A549 (cell line): Measurements from ENCODE around the gene APRT. TPM values are rescaled to one million over a fixed set of nuclear protein-coding genes. Genes with fewer than 3 reads are reported as not detected.

Experiments used
- ATAC-seq, 2 experiments: fragments of 200-7000 bp in 1 of 2; fragments of >200 bp in 1 of 2; cut with Nextera tagmentation in 1 of 2; cut with Tn5 transposase in 1 of 2; 3 replicates each; pipeline versions ENCODE4 v1.8.0 to v1.9.1; 2018 to 2020; ENCODE audit warnings: mild to moderate bottlenecking in 1 of 2, moderate library complexity in 1 of 2
- CTCF ChIA-PET: fragments of 300-600 bp; sonication (Branson Sonifier 250); formaldehyde crosslinking; extraction: SDS; loops from one replicate; lab custom pipeline; 2021; ENCODE audit warnings: antibody characterized with exemption, inconsistent platforms; lab: Yijun Ruan, JAX
- POLR2A ChIA-PET: fragments of 350-600 bp; formaldehyde crosslinking; extraction: SDS; loops from one replicate; lab custom pipeline; 2021; ENCODE audit warnings: antibody characterized with exemption, inconsistent platforms; lab: Yijun Ruan, JAX
- DNase-seq, 2 experiments: peaks; one replicate each; pipeline versions ENCODE4 v3.0.0 to v3.0.0-alpha.2; 2011 to 2016; ENCODE audit warnings: low read depth in 1 of 2, low spot score in 1 of 2
- FAIRE-seq: peaks from 2 replicates; lab custom pipeline; 2011; peaks lifted over from hg19 to GRCh38; lab: Jason Lieb, UNC
- H3K27ac ChIP-seq, 2 experiments: fragments of >200 bp; sonication (Bioruptor Twin); formaldehyde crosslinking; 3 replicates each; pipeline ENCODE4 v1.5.1; 2016 to 2017
- H3K4me1 ChIP-seq: fragments of >200 bp; sonication (Bioruptor Twin); formaldehyde crosslinking; 3 replicates; pipeline ENCODE4 v1.6.1; 2016
- H3K4me2 ChIP-seq: fragments of >200 bp; sonication (Bioruptor Twin); formaldehyde crosslinking; 3 replicates; pipeline ENCODE4 v1.6.1; 2016
- H3K4me3 ChIP-seq: fragments of >200 bp; sonication (Bioruptor Twin); formaldehyde crosslinking; 3 replicates; pipeline ENCODE4 v1.5.1; 2016
- H3K9me3 ChIP-seq: fragments of >200 bp; sonication (Bioruptor Twin); formaldehyde crosslinking; 3 replicates; pipeline ENCODE4 v1.6.1; 2016
- BHLHE40 ChIP-seq: IDR thresholded peaks from 2 replicates; pipeline ENCODE4 v1.6.1; 2012; ENCODE audit warnings: low read depth, low read length, inconsistent platforms
- CBX2 ChIP-seq: fragments of 200-600 bp; sonication (generic); IDR thresholded peaks from 2 replicates; pipeline ENCODE4 v1.6.1; 2016; ENCODE audit warnings: low read depth, mild to moderate bottlenecking, borderline replicate concordance
- ESRRA ChIP-seq: fragments of 150-350 bp; IDR thresholded peaks from 2 replicates; pipeline ENCODE4 v1.6.1; 2014; ENCODE audit warnings: mild to moderate bottlenecking, low read length, borderline replicate concordance
- JUNB ChIP-seq: fragments of >200 bp; sonication (Bioruptor Twin); formaldehyde crosslinking; IDR thresholded peaks from 2 replicates; pipeline ENCODE4 v1.6.1; 2016
- KDM1A ChIP-seq: fragments of 200-600 bp; sonication (generic); IDR thresholded peaks from 2 replicates; pipeline ENCODE4 v1.6.1; 2016; ENCODE audit warnings: low read depth, mild to moderate bottlenecking
- MAFK ChIP-seq: fragments of 450-650 bp; IDR thresholded peaks from 2 replicates; pipeline ENCODE4 v1.6.1; 2014; ENCODE audit not compliant: partially characterized antibody
- NR3C1 ChIP-seq: fragments of >200 bp; sonication (Bioruptor Twin); formaldehyde crosslinking; IDR thresholded peaks from 3 replicates; pipeline ENCODE4 v1.6.1; 2017
- PHF8 ChIP-seq: fragments of 200-600 bp; sonication (generic); IDR thresholded peaks from 2 replicates; pipeline ENCODE4 v1.6.1; 2016; ENCODE audit warnings: low read depth, mild to moderate bottlenecking, antibody characterized with exemption, moderate library complexity, borderline replicate concordance
- POLR2AphosphoS2 ChIP-seq: conservative IDR thresholded peaks from 2 replicates; pipeline ENCODE4 v1.6.1; 2012; ENCODE audit warnings: low read length, improper control_type of control experiment, inconsistent platforms
- RAD21 ChIP-seq, 2 experiments: fragments of >200 bp in 1 of 2; sonication (Bioruptor Twin) in 1 of 2; formaldehyde crosslinking in 1 of 2; IDR thresholded peaks in 1 of 2; conservative IDR thresholded peaks in 1 of 2; 2 replicates in 1 of 2; 3 replicates in 1 of 2; pipeline ENCODE4 v1.6.1; 2012 to 2018; ENCODE audit warnings: inconsistent platforms in 1 of 2
- RARB ChIP-seq: fragments of 250-450 bp; sonication (Bioruptor Pico); IDR thresholded peaks from 2 replicates; pipeline ENCODE4 v1.8.0; 2021; ENCODE audit warnings: mild to moderate bottlenecking, moderate library complexity
- RCOR1 ChIP-seq: fragments of 150-350 bp; IDR thresholded peaks from 2 replicates; pipeline ENCODE4 v1.6.1; 2014; ENCODE audit warnings: antibody characterized with exemption, low read length, low read depth
- RFX5 ChIP-seq: fragments of 450-650 bp; IDR thresholded peaks from 2 replicates; pipeline ENCODE4 v1.7.1; 2014; ENCODE audit warnings: antibody characterized with exemption, mild to moderate bottlenecking, moderate library complexity
- SMC3 ChIP-seq: fragments of >200 bp; sonication (Bioruptor Twin); formaldehyde crosslinking; IDR thresholded peaks from 3 replicates; pipeline ENCODE4 v1.6.1; 2018; ENCODE audit warnings: inconsistent platforms
- SREBF2 ChIP-seq: fragments of 450-650 bp; IDR thresholded peaks from 2 replicates; pipeline ENCODE4 v1.6.1; 2014; ENCODE audit warnings: mild to moderate bottlenecking, moderate library complexity
- TFCP2L1 ChIP-seq: fragments of 250-450 bp; sonication (Bioruptor Pico); IDR thresholded peaks from 2 replicates; pipeline ENCODE4 v1.5.0; 2021; ENCODE audit warnings: mild to moderate bottlenecking
- TP53 ChIP-seq: fragments of 250-450 bp; sonication (Bioruptor Pico); IDR thresholded peaks from 2 replicates; pipeline ENCODE4 v1.5.0; 2021; ENCODE audit warnings: mild to moderate bottlenecking, moderate library complexity
- USF2 ChIP-seq: fragments of 450-650 bp; IDR thresholded peaks from 2 replicates; pipeline ENCODE4 v1.6.1; 2014; ENCODE audit warnings: antibody characterized with exemption
- ZFP36 ChIP-seq: fragments of 450-650 bp; IDR thresholded peaks from 2 replicates; pipeline ENCODE4 v1.6.1; 2014; ENCODE audit warnings: borderline replicate concordance; ENCODE audit not compliant: partially characterized antibody
- WGBS: methylation state at CpG from one replicate; pipeline ENCODE4 v1.1.6; 2017; ENCODE audit errors: missing lambda C conversion rate; 5-methylcytosine and 5-hydroxymethylcytosine counted together
- polyA plus RNA-seq, 4 experiments: library from polyadenylated mRNA; depleted of rRNA in 3 of 4; stranded (reverse); fragments of >200 nt; fragmentation: RNase III in 1 of 4; extraction: RNeasy Plus Mini Kit Qiagen cat#74134 plus additional on column Dnase treatment in 1 of 4; gene quantifications; 2 replicates in 3 of 4; 3 replicates in 1 of 4; pipeline ENCODE4 v1.2.3, GENCODE V29; 2011 to 2017
- TF ChIP-seq, protein P1 (sequence below): fragments of 250-450 bp; sonication (Bioruptor Pico); IDR thresholded peaks from 2 replicates; pipeline ENCODE4 v1.5.0; 2021; ENCODE audit warnings: mild to moderate bottlenecking, moderate library complexity, borderline replicate concordance
- TF ChIP-seq, protein P2 (sequence below): fragments of >200 bp; sonication (Bioruptor Twin); formaldehyde crosslinking; IDR thresholded peaks from 3 replicates; pipeline ENCODE4 v1.5.1; 2016

APRT gene
- polyA plus RNA-seq, 2 of the 4 experiments (the other 2 are of a cell fraction) = 115 to 258 TPM

DNA sequence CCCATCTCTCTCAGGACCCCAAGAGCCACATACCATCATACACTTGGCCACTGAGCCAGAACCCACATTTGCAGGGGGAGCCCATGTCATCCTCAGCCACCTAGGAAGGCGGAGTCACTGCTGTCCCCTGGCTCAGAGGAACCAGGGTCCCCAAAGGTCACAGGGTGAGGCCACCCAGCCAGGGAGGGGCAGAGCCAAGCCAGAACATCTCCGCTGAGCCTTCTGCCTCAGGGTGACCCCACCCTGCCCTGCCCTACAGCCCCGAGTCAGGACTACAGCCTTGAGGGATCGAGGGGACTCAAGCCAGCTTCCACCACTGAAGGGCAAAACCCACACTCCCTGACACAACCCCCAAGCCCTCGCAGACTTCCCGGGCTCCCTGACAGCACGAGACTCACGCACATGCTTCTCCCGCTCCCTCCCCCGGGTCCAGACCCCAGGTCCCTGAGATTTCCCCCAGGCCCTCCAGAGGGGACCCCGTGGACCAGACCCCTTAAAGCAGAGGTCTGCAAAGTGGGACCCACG is 44.1 kb downstream of the APRT start:
- no peak overlapping the region for H3K4me2 ChIP-seq
- DNase-seq = no peak
- TF ChIP-seq BHLHE40 (no peak), TP53 (no peak), RCOR1 (no peak)
- TF ChIP-seq, all 56 proteins: peak for 0
- ATAC-seq (no peak), FAIRE-seq (no peak)
- 89% methylated on average over 9 of the region's 12 CpGs for WGBS
- ChIA-PET CTCF (interaction anchor here (1.5 to 31.8 kb wide), 2 partner anchors 14 to 25 kb away, joined by 4 to 596 read pairs; no protein-coding TSS in a partner anchor), POLR2A (no interaction called here)
- Histone ChIP-seq H3K4me3 (no peak overlapping the region), H3K4me1 (peaks cover 56% of the 10 kb centered on the region), H3K27ac (peak overlapping the region in 1 of 2 experiments; percentile 37; a peak in 1 of 6 replicates), H3K9me3 (no peaks in the 10 kb centered on the region)

DNA sequence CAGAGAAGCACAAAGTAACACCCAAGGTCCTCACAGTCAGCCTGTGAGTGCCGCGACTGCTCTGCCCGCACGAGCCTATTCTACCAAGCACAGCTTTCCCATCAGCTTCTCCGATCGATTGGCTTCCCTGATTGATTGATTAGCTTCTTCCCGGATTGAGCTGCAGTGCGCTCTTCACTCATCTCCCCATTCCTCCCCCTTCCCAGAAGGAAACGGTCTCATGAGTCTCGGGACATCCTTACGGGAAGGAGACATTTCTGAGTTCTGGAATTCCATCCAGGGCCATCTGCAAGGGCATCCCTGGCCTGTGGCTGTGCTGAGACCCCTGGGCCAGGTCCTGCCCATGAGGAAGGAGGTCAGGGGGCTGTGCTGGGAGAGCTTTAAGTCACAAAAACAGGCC is 44.8 kb downstream of the APRT start:
- no peak for DNase-seq

GRCh38 chr16:88764913-88765349 is 46.8 kb downstream of the APRT start:
- Histone ChIP-seq H3K4me3 (no peak overlapping the region), H3K27ac (peak overlapping the region in 1 of 2 experiments; percentile 35; a peak in 1 of 6 replicates)
- no peak for DNase-seq
- TF ChIP-seq SREBF2 = no peak
- TF ChIP-seq, all 56 proteins: peak for 0
- Histone ChIP-seq H3K4me2 (0 out of 3 replicates have a peak overlapping the region, but pooled peaks have one; percentile 17), H3K9me3 (no peaks in the 10 kb centered on the region), H3K4me1 (peaks cover 52% of the 10 kb centered on the region)
- FAIRE-seq = no peak
- ChIA-PET CTCF (interaction anchor here (31.8 kb wide), 1 partner anchor 23 kb away, joined by 596 read pairs; no protein-coding TSS in a partner anchor), POLR2A (no interaction called here)
- peak in 1 of 2 experiments; percentile 25; a peak in 3 of 6 replicates for ATAC-seq
- 64% methylated on average over 3 of the region's 9 CpGs for WGBS

More for the DNA sequence above, 44.8 kb downstream of the APRT start:
- Histone ChIP-seq H3K4me3 (no peak overlapping the region), H3K4me1 (peaks cover 62% of the 10 kb centered on the region), H3K4me2 (no peak overlapping the region), H3K27ac (no peak overlapping the region), H3K9me3 (no peaks in the 10 kb centered on the region)
- ATAC-seq (no peak), FAIRE-seq (no peak)
- WGBS = 92% methylated on average over 11 of the region's 11 CpGs
- TF ChIP-seq MAFK (no peak), SREBF2 (no peak), POLR2AphosphoS2 (no peak), RFX5 (no peak), USF2 (no peak), JUNB (no peak), PHF8 (no peak), RAD21 (conservative IDR thresholded peaks at IDR 0.05 in 1 of 2, IDR thresholded peaks at IDR 0.05 in 1 of 2) (no peak), ZFP36 (no peak), RARB (no peak), TFCP2L1 (no peak), ESRRA (no peak), KDM1A (no peak), SMC3 (no peak), CBX2 (no peak), NR3C1 (no peak)
- TF ChIP-seq, protein P1, sequence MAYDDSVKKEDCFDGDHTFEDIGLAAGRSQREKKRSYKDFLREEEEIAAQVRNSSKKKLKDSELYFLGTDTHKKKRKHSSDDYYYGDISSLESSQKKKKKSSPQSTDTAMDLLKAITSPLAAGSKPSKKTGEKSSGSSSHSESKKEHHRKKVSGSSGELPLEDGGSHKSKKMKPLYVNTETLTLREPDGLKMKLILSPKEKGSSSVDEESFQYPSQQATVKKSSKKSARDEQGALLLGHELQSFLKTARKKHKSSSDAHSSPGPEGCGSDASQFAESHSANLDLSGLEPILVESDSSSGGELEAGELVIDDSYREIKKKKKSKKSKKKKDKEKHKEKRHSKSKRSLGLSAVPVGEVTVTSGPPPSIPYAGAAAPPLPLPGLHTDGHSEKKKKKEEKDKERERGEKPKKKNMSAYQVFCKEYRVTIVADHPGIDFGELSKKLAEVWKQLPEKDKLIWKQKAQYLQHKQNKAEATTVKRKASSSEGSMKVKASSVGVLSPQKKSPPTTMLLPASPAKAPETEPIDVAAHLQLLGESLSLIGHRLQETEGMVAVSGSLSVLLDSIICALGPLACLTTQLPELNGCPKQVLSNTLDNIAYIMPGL = no peak
- TF ChIP-seq, protein P2, sequence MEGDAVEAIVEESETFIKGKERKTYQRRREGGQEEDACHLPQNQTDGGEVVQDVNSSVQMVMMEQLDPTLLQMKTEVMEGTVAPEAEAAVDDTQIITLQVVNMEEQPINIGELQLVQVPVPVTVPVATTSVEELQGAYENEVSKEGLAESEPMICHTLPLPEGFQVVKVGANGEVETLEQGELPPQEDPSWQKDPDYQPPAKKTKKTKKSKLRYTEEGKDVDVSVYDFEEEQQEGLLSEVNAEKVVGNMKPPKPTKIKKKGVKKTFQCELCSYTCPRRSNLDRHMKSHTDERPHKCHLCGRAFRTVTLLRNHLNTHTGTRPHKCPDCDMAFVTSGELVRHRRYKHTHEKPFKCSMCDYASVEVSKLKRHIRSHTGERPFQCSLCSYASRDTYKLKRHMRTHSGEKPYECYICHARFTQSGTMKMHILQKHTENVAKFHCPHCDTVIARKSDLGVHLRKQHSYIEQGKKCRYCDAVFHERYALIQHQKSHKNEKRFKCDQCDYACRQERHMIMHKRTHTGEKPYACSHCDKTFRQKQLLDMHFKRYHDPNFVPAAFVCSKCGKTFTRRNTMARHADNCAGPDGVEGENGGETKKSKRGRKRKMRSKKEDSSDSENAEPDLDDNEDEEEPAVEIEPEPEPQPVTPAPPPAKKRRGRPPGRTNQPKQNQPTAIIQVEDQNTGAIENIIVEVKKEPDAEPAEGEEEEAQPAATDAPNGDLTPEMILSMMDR = no peak
- ChIA-PET POLR2A (no interaction called here), CTCF (interaction anchor here (1.5 to 31.8 kb wide), 2 partner anchors 14 to 25 kb away, joined by 4 to 596 read pairs; no protein-coding TSS in a partner anchor)
